HG02678 (cell line): ENCODE measurements around the gene FHL1.
"Not testable (repeated sequence)": the region's sequence is repeated elsewhere in the genome, so short reads cannot be mapped to it uniquely, and the experiment has no call there.

Experiments used
- ATAC-seq: cut with Tn5 transposase; IDR thresholded peaks from one replicate; pipeline ENCODE4 v1.9.1; 2021; ENCODE audit warnings: mild to moderate bottlenecking, moderate library complexity; ENCODE audit not compliant: unreplicated experiment

The FHL1 gene

GRCh38 chrX:136207546-136207945 lies 60.2 kb downstream of the FHL1 start:
- ATAC-seq: no peak

- ATAC-seq: no peak
Measured at GRCh38 chrX:136209016-136209738, 61.8 kb downstream of the FHL1 start.

GRCh38 chrX:136209751-136210150 lies 62.4 kb downstream of the FHL1 start:
- ATAC-seq: no peak

- ATAC-seq: no peak
Measured at GRCh38 chrX:136210243-136210642, 62.9 kb downstream of the FHL1 start.

GRCh38 chrX:136210806-136211205 lies 63.5 kb downstream of the FHL1 start:
- no peak for ATAC-seq

GRCh38 chrX:136211766-136212556 lies 64.6 kb downstream of the FHL1 start:
- no peak for ATAC-seq

GRCh38 chrX:136212557-136213111 lies 65.3 kb downstream of the FHL1 start:
- ATAC-seq: no peak

GRCh38 chrX:136214551-136214950 lies 67.2 kb downstream of the FHL1 start:
- no peak for ATAC-seq

- ATAC-seq: no peak
Measured at GRCh38 chrX:136215559-136215958, 68.2 kb downstream of the FHL1 start.

GRCh38 chrX:136219893-136220292 lies 72.6 kb downstream of the FHL1 start:
- no peak for ATAC-seq

- no peak for ATAC-seq
Measured at GRCh38 chrX:136220540-136220939, 73.2 kb downstream of the FHL1 start.

GRCh38 chrX:136220951-136221350 lies 73.6 kb downstream of the FHL1 start:
- no peak for ATAC-seq

- ATAC-seq: no peak
Measured at GRCh38 chrX:136221851-136222513, 74.6 kb downstream of the FHL1 start.

- ATAC-seq: no peak
Measured at GRCh38 chrX:136227074-136227473, 79.7 kb downstream of the FHL1 start.

- ATAC-seq: peak; percentile 69
Measured at GRCh38 chrX:136227948-136228838, 80.9 kb downstream of the FHL1 start.

- peak; percentile 60 for ATAC-seq
Measured at GRCh38 chrX:136228839-136229207, 81.5 kb downstream of the FHL1 start.

GRCh38 chrX:136237074-136237473 lies 89.7 kb downstream of the FHL1 start:
- no peak for ATAC-seq

- ATAC-seq: not testable (repeated sequence)
Measured at GRCh38 chrX:136237849-136238248, 90.5 kb downstream of the FHL1 start.

- no peak for ATAC-seq
Measured at GRCh38 chrX:136246201-136246600, 98.9 kb downstream of the FHL1 start.
